SU-DHL-6 (cell line): ENCODE results near the gene TNS4.

Source experiments
- H2AFZ ChIP-seq: fragments of 200-600 bp; sonication (generic); 2 replicates; pipeline ENCODE4 v1.6.1; 2014; ENCODE audit warnings: low read depth, mild to moderate bottlenecking, moderate library complexity, mixed read lengths, antibody characterized with exemption, low read length; ENCODE audit not compliant: severe bottlenecking
- H3F3A ChIP-seq: fragments of 200-600 bp; shearing (Covaris generic); 2 replicates; pipeline ENCODE4 v1.6.0; 2016; ENCODE audit warnings: antibody characterized with exemption, mild to moderate bottlenecking; ENCODE audit not compliant: insufficient read depth
- H3K27ac ChIP-seq: fragments of 200-600 bp; sonication (generic); 2 replicates; pipeline ENCODE4 v1.5.1; 2016; ENCODE audit warnings: low read depth, mild to moderate bottlenecking, low read length, moderate library complexity, mixed read lengths
- H3K27me3 ChIP-seq: fragments of 200-600 bp; sonication (generic), shearing (Covaris generic); 2 replicates; pipeline ENCODE4 v1.6.0; 2014; ENCODE audit warnings: mild to moderate bottlenecking, low read length
- H3K36me3 ChIP-seq: fragments of 200-600 bp; sonication (generic); 2 replicates; pipeline ENCODE4 v1.6.1; 2014; ENCODE audit warnings: mild to moderate bottlenecking, low read length, mixed read lengths
- H3K4me2 ChIP-seq: fragments of 300-600, 200-600 bp; shearing (Covaris generic), sonication (generic); 2 replicates; pipeline ENCODE4 v1.6.0; 2014; ENCODE audit warnings: low read length, low read depth, mild to moderate bottlenecking; ENCODE audit not compliant: poor library complexity, severe bottlenecking
- H3K4me3 ChIP-seq: fragments of 200-600 bp; sonication (generic); 2 replicates; pipeline ENCODE4 v1.5.1; 2014; ENCODE audit warnings: antibody characterized with exemption, low read length, mild to moderate bottlenecking, mixed read lengths; ENCODE audit not compliant: insufficient read depth, poor library complexity, severe bottlenecking
- H3K79me2 ChIP-seq: fragments of 200-600 bp; sonication (generic); 2 replicates; pipeline ENCODE4 v1.6.1; 2014; ENCODE audit warnings: mild to moderate bottlenecking, low read length, moderate library complexity; ENCODE audit not compliant: insufficient read depth
- H3K9ac ChIP-seq: fragments of 200-600 bp; sonication (generic); 2 replicates; pipeline ENCODE4 v1.7.0; 2014; ENCODE audit warnings: mild to moderate bottlenecking, low read length
- H3K9me2 ChIP-seq: fragments of 200-600 bp; sonication (generic); replicated peaks from 2 replicates; pipeline ENCODE4 v1.6.1; 2014; ENCODE audit warnings: low read length; ENCODE audit not compliant: insufficient read depth
- H3K9me3 ChIP-seq: fragments of 200-600 bp; sonication (generic); 2 replicates; pipeline ENCODE4 v1.6.1; 2014; ENCODE audit warnings: low read length, mixed read lengths; ENCODE audit not compliant: insufficient read depth
- H4K20me1 ChIP-seq: fragments of 200-600 bp; sonication (generic); 2 replicates; pipeline ENCODE4 v1.6.1; 2014; ENCODE audit warnings: low read depth, mild to moderate bottlenecking, antibody characterized with exemption, low read length, moderate library complexity, mixed read lengths
- CTCF ChIP-seq: fragments of 200-600 bp; sonication (generic); IDR thresholded peaks from one replicate; pipeline ENCODE4 v1.5.1; 2017; ENCODE audit warnings: antibody characterized with exemption, mild to moderate bottlenecking, low read length, moderate library complexity; ENCODE audit not compliant: insufficient read depth, poor library complexity, severe bottlenecking
- EZH2phosphoT487 ChIP-seq: fragments of 200-600 bp; sonication (generic), shearing (Covaris generic); conservative IDR thresholded peaks from 2 replicates; pipeline ENCODE4 v1.6.1; 2018; ENCODE audit warnings: mild to moderate bottlenecking, antibody characterized with exemption, low read length, moderate library complexity, mixed read lengths

TNS4 gene

GRCh38 chr17:40460968-40461731, 40.3 kb downstream of the TNS4 start:
- Histone ChIP-seq H3K9me3 (no peaks in the 10 kb centered on the region), H3K4me3 (no peak overlapping the region), H3F3A (no peaks in the 10 kb centered on the region), H3K9me2 (no peaks in the 10 kb centered on the region), H4K20me1 (no peaks in the 10 kb centered on the region), H3K79me2 (no peaks in the 10 kb centered on the region), H3K9ac (no peak overlapping the region), H3K4me2 (no peak overlapping the region), H3K27me3 (no peaks in the 10 kb centered on the region), H3K36me3 (no peaks in the 10 kb centered on the region), H3K27ac (no peak overlapping the region), H2AFZ (no peak overlapping the region)
- no peak for TF ChIP-seq EZH2phosphoT487
- no peak for TF ChIP-seq CTCF

- H3F3A ChIP-seq = no peaks in the 10 kb centered on the region
- no peaks in the 10 kb centered on the region for H3K9me3 ChIP-seq
Observed at GRCh38 chr17:40460604-40460967, 40.8 kb downstream of the TNS4 start.

GRCh38 chr17:40459636-40460603, 41.5 kb downstream of the TNS4 start:
- Histone ChIP-seq H3K9ac (no peak overlapping the region), H3K9me3 (no peaks in the 10 kb centered on the region), H2AFZ (no peak overlapping the region), H4K20me1 (no peaks in the 10 kb centered on the region), H3K27ac (no peak overlapping the region), H3K4me3 (no peak overlapping the region), H3K27me3 (no peaks in the 10 kb centered on the region), H3F3A (no peaks in the 10 kb centered on the region), H3K4me2 (no peak overlapping the region), H3K79me2 (no peaks in the 10 kb centered on the region), H3K36me3 (no peaks in the 10 kb centered on the region), H3K9me2 (no peaks in the 10 kb centered on the region)
- TF ChIP-seq CTCF = no peak
- no peak for TF ChIP-seq EZH2phosphoT487

More at GRCh38 chr17:40460604-40460967, 40.8 kb downstream of the TNS4 start:
- Histone ChIP-seq H3K27me3 (no peaks in the 10 kb centered on the region), H4K20me1 (no peaks in the 10 kb centered on the region), H3K36me3 (no peaks in the 10 kb centered on the region), H2AFZ (no peak overlapping the region), H3K9ac (no peak overlapping the region), H3K4me2 (no peak overlapping the region), H3K27ac (no peak overlapping the region), H3K4me3 (no peak overlapping the region), H3K79me2 (no peaks in the 10 kb centered on the region), H3K9me2 (no peaks in the 10 kb centered on the region)
- TF ChIP-seq CTCF = no peak
- TF ChIP-seq EZH2phosphoT487 = no peak
